OCI-LY3 (cell line): ENCODE results near the gene INPP5K.

Source experiments
- H2AFZ ChIP-seq: fragments of 200-600, 300-600 bp; shearing (Covaris generic); 2 replicates; pipeline ENCODE4 v1.6.0; 2014; ENCODE audit warnings: antibody characterized with exemption, low read depth, low read length
- H3K27ac ChIP-seq: fragments of 200-600, 300-600 bp; sonication (generic); 2 replicates; pipeline ENCODE4 v1.5.1; 2014; ENCODE audit warnings: mild to moderate bottlenecking, low read length, moderate library complexity, mixed read lengths
- H3K27me3 ChIP-seq: fragments of 200-600, 300-600 bp; sonication (generic); 2 replicates; pipeline ENCODE4 v1.6.1; 2014; ENCODE audit warnings: low read depth, low read length, mixed read lengths
- H3K36me3 ChIP-seq: fragments of 200-600, 300-600 bp; sonication (generic); replicated peaks from 2 replicates; pipeline ENCODE3; 2014; ENCODE audit warnings: low read depth, low read length, mixed read lengths
- H3K4me1 ChIP-seq: fragments of 300-600, 200-600 bp; sonication (generic); 2 replicates; pipeline ENCODE4 v1.6.1; 2014; ENCODE audit warnings: low read length, mixed read lengths
- H3K4me2 ChIP-seq: fragments of 200-600, 300-600 bp; sonication (generic); 2 replicates; pipeline ENCODE4 v1.6.1; 2014; ENCODE audit warnings: low read length, mixed read lengths
- H3K4me3 ChIP-seq: fragments of 300-600, 200-600 bp; sonication (generic); 2 replicates; pipeline ENCODE4 v1.5.1; 2014; ENCODE audit warnings: antibody characterized with exemption, mild to moderate bottlenecking, low read length, moderate library complexity
- H3K79me2 ChIP-seq: fragments of 300-600, 200-600 bp; shearing (Covaris generic); 2 replicates; pipeline ENCODE4 v1.6.1; 2014; ENCODE audit warnings: mild to moderate bottlenecking, low read length, mixed read lengths
- H3K9ac ChIP-seq: fragments of 300-600, 200-600 bp; shearing (Covaris generic); 2 replicates; pipeline ENCODE4 v1.6.0; 2014; ENCODE audit warnings: mild to moderate bottlenecking, low read length, moderate library complexity
- H3K9me3 ChIP-seq: fragments of 200-600, 300-600 bp; shearing (Covaris generic); 2 replicates; pipeline ENCODE4 v1.6.1; 2014; ENCODE audit warnings: low read length, mixed read lengths; ENCODE audit not compliant: insufficient read depth
- H4K20me1 ChIP-seq: fragments of 200-600, 300-600 bp; sonication (generic); 2 replicates; pipeline ENCODE4 v1.6.1; 2016; ENCODE audit warnings: low read length, mixed read lengths; ENCODE audit not compliant: insufficient read depth
- CTCF ChIP-seq: fragments of 200-600, 300-600 bp; sonication (generic); IDR thresholded peaks from 2 replicates; pipeline ENCODE4 v1.5.1; 2014; ENCODE audit warnings: antibody characterized with exemption, low read length, low read depth
- EZH2phosphoT487 ChIP-seq: fragments of 200-600 bp; shearing (Covaris generic); IDR thresholded peaks from 2 replicates; pipeline ENCODE4 v1.6.1; 2018; ENCODE audit warnings: antibody characterized with exemption, mixed run types, low read depth

Gene INPP5K

GRCh38 chr17:1469231-1469852, 47.1 kb downstream of the INPP5K start:
- Histone ChIP-seq H3K9ac (no peak overlapping the region), H3K27me3 (no peaks in the 10 kb centered on the region), H3K27ac (no peak overlapping the region), H3K36me3 (peaks cover 8% of the 10 kb centered on the region), H3K79me2 (no peaks in the 10 kb centered on the region), H3K9me3 (no peaks in the 10 kb centered on the region), H4K20me1 (no peaks in the 10 kb centered on the region), H2AFZ (no peak overlapping the region), H3K4me1 (no peaks in the 10 kb centered on the region), H3K4me3 (no peak overlapping the region), H3K4me2 (no peak overlapping the region)
- TF ChIP-seq CTCF (no peak), EZH2phosphoT487 (no peak)

- H3K36me3 ChIP-seq: peaks cover 8% of the 10 kb centered on the region
- no peak overlapping the region for H3K4me3 ChIP-seq
- H2AFZ ChIP-seq: no peak overlapping the region
- no peaks in the 10 kb centered on the region; the same call in 1 of the 2 replicates for H4K20me1 ChIP-seq
- no peaks in the 10 kb centered on the region for H3K9me3 ChIP-seq
- TF ChIP-seq CTCF (no peak), EZH2phosphoT487 (no peak)
- no peaks in the 10 kb centered on the region for H3K27me3 ChIP-seq
- no peak overlapping the region for H3K27ac ChIP-seq
- H3K79me2 ChIP-seq: no peaks in the 10 kb centered on the region
- H3K4me2 ChIP-seq: no peak overlapping the region
- peaks cover 6% of the 10 kb centered on the region for H3K4me1 ChIP-seq
- no peak overlapping the region for H3K9ac ChIP-seq
These were observed 48.4 kb downstream of the INPP5K start for GRCh38 chr17:1467898-1468492.

- Histone ChIP-seq H4K20me1 (no peaks in the 10 kb centered on the region; the same call in 1 of the 2 replicates), H3K9me3 (no peaks in the 10 kb centered on the region), H3K9ac (no peak overlapping the region), H3K27me3 (no peaks in the 10 kb centered on the region), H3K4me1 (peaks cover 10% of the 10 kb centered on the region), H2AFZ (no peak overlapping the region), H3K4me2 (no peak overlapping the region), H3K4me3 (no peak overlapping the region), H3K36me3 (peaks cover 8% of the 10 kb centered on the region), H3K27ac (no peak overlapping the region), H3K79me2 (no peaks in the 10 kb centered on the region)
- TF ChIP-seq EZH2phosphoT487 (no peak), CTCF (no peak)
These were observed 49.2 kb downstream of the INPP5K start for GRCh38 chr17:1467258-1467657.

- Histone ChIP-seq H3K4me1 (peaks cover 10% of the 10 kb centered on the region), H3K4me3 (no peak overlapping the region), H3K36me3 (peaks cover 5% of the 10 kb centered on the region), H3K27me3 (no peaks in the 10 kb centered on the region), H2AFZ (no peak overlapping the region), H3K4me2 (no peak overlapping the region), H3K27ac (no peak overlapping the region), H3K9ac (no peak overlapping the region), H3K79me2 (no peaks in the 10 kb centered on the region), H4K20me1 (no peaks in the 10 kb centered on the region; the same call in 1 of the 2 replicates), H3K9me3 (no peaks in the 10 kb centered on the region)
- no peak for TF ChIP-seq EZH2phosphoT487
These were observed 52.2 kb downstream of the INPP5K start for GRCh38 chr17:1464186-1464585.
